Colonic mucosa (tissue), 4 donors: ENCODE measurements around the gene RASIP1. TPM values are rescaled to one million over a fixed set of nuclear protein-coding genes. Genes with fewer than 3 reads are reported as not detected.
"Not testable (repeated sequence)": the region's sequence is repeated elsewhere in the genome, so short reads cannot be mapped to it uniquely, and the experiment has no call there.

Source experiments
- DNase-seq: peaks from one replicate; pipeline ENCODE4 v3.0.0-alpha.2; 2020
- H3K27ac ChIP-seq: fragments of 200-600 bp; one replicate; pipeline ENCODE4 v1.8.0; 2021
- H3K27me3 ChIP-seq: fragments of 200-600 bp; one replicate; pipeline ENCODE4 v1.8.0; 2021
- H3K36me3 ChIP-seq: fragments of 200-600 bp; one replicate; pipeline ENCODE4 v1.8.0; 2021
- H3K4me1 ChIP-seq: fragments of 200-600 bp; one replicate; pipeline ENCODE4 v1.8.0; 2021; ENCODE audit warnings: mild to moderate bottlenecking
- H3K4me3 ChIP-seq: fragments of 200-600 bp; one replicate; pipeline ENCODE4 v1.8.0; 2021
- H3K9ac ChIP-seq, 2 donors: one replicate each; pipeline ENCODE4 v1.7.0; 2013; ENCODE audit warnings: control low read depth in 2 of 2, low read depth in 2 of 2, low read length in 2 of 2
- H3K9me3 ChIP-seq: fragments of 200-600 bp; one replicate; pipeline ENCODE4 v1.8.0; 2021
- intact Hi-C: fragments of 100-400 bp; cut with DNase I; formaldehyde crosslinking; loops from one replicate; pipeline ENCODE4 v1.14.1; 2022
- total RNA-seq, 2 donors: library from RNA; stranded (reverse); fragmentation: NEBNext Ultra II Directional in 1 of 2; extraction: Animal tissue kit (Norgen Biotek cat#: 25700) in 1 of 2; gene quantifications; one replicate each; pipeline ENCODE4 v1.2.1, GENCODE V29; 2021
- TF ChIP-seq, protein P1 (sequence below): fragments of 200-600 bp; IDR thresholded peaks from one replicate; pipeline ENCODE4 v1.8.0; 2022; ENCODE audit warnings: antibody characterized with exemption, mild to moderate bottlenecking
- donor health status: healthy.
- donor health status: DM: no; HTN: no; CAD: no.
- donor health status: DM: no; HTN: no; CAD: no.

The RASIP1 gene
- total RNA-seq, 2 donors from 2014 or later: 2.2 to 4.8 TPM

- no peak for DNase-seq
- no peaks in the 10 kb centered on the region for H3K4me1 ChIP-seq
- no peaks in the 10 kb centered on the region for H3K36me3 ChIP-seq
- TF ChIP-seq, protein P1, sequence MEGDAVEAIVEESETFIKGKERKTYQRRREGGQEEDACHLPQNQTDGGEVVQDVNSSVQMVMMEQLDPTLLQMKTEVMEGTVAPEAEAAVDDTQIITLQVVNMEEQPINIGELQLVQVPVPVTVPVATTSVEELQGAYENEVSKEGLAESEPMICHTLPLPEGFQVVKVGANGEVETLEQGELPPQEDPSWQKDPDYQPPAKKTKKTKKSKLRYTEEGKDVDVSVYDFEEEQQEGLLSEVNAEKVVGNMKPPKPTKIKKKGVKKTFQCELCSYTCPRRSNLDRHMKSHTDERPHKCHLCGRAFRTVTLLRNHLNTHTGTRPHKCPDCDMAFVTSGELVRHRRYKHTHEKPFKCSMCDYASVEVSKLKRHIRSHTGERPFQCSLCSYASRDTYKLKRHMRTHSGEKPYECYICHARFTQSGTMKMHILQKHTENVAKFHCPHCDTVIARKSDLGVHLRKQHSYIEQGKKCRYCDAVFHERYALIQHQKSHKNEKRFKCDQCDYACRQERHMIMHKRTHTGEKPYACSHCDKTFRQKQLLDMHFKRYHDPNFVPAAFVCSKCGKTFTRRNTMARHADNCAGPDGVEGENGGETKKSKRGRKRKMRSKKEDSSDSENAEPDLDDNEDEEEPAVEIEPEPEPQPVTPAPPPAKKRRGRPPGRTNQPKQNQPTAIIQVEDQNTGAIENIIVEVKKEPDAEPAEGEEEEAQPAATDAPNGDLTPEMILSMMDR: no peak
- H3K27me3 ChIP-seq: peaks cover 20% of the 10 kb centered on the region
- H3K4me3 ChIP-seq: no peak overlapping the region
- intact Hi-C loops: no loop called here
- no peaks in the 10 kb centered on the region for H3K9me3 ChIP-seq
- H3K27ac ChIP-seq: no peak overlapping the region
- H3K9ac ChIP-seq: no peak overlapping the region
These were observed 28.7 kb upstream of the RASIP1 start for GRCh38 chr19:48768994-48769713.

GRCh38 chr19:48768171-48768753, 27.9 kb upstream of the RASIP1 start:
- H3K9me3 ChIP-seq, H3K36me3 ChIP-seq, DNase-seq, H3K4me3 ChIP-seq, intact Hi-C loops, H3K9ac ChIP-seq, H3K27ac ChIP-seq, H3K4me1 ChIP-seq: not testable (repeated sequence)
- H3K27me3 ChIP-seq: peaks cover 20% of the 10 kb centered on the region

DNA sequence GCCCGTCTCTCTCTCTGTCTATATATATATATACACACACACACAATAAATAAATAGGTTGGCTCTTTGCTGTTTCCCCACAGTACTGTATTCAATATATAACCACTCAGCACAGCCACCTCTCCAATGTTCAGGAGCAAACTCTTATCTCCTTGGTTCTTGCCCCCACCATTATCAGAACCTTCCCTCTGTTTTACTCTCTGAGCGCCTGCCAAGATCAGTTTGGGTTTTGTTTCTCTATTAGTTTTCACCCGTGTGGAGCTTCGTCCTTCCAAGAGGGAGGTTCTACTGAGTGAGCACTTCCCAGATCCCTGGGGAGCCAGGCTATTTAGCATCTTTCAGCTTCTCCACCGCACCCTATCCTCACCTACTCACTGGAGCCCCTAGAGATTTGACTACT, 25.4 kb upstream of the RASIP1 start:
- intact Hi-C loops, H3K27me3 ChIP-seq, H3K36me3 ChIP-seq, DNase-seq, H3K27ac ChIP-seq, H3K4me3 ChIP-seq, H3K9me3 ChIP-seq, H3K4me1 ChIP-seq, H3K9ac ChIP-seq: not testable (repeated sequence)

GRCh38 chr19:48760504-48761205, 20.2 kb upstream of the RASIP1 start:
- Histone ChIP-seq H3K9me3 (no peaks in the 10 kb centered on the region), H3K9ac (no peak overlapping the region), H3K27ac (no peak overlapping the region), H3K36me3 (no peaks in the 10 kb centered on the region), H3K27me3 (no peaks in the 10 kb centered on the region), H3K4me3 (no peak overlapping the region), H3K4me1 (no peaks in the 10 kb centered on the region)
- DNase-seq: no peak
- TF ChIP-seq, protein P1: no peak
- intact Hi-C loops: no loop called here

DNA sequence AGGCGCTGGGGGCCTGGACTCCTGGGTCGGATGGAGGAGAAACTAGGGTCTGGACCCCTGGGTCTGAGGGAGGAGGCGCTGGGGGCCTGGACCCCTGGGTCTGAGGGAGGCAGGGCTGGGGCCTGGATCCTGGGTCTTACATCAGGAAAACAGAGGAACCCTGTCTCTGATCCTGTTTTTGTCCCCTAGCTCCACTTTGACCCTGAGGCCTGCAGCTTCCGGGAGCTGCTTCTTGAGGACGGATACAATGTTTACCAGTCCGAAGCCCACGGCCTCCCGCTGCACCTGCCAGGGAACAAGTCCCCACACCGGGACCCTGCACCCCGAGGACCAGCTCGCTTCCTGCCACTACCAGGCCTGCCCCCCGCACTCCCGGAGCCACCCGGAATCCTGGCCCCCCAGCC, 17.3 kb upstream of the RASIP1 start:
- H3K4me3 ChIP-seq: no peak overlapping the region
- intact Hi-C loops: no loop called here
- H3K4me1 ChIP-seq: peaks cover under 1% of the 10 kb centered on the region
- H3K9ac ChIP-seq: no peak overlapping the region
- H3K36me3 ChIP-seq: no peaks in the 10 kb centered on the region
- no peaks in the 10 kb centered on the region for H3K9me3 ChIP-seq
- TF ChIP-seq, protein P1: no peak
- DNase-seq: no peak
- H3K27ac ChIP-seq: no peak overlapping the region
- H3K27me3 ChIP-seq: peaks cover 7% of the 10 kb centered on the region

DNA sequence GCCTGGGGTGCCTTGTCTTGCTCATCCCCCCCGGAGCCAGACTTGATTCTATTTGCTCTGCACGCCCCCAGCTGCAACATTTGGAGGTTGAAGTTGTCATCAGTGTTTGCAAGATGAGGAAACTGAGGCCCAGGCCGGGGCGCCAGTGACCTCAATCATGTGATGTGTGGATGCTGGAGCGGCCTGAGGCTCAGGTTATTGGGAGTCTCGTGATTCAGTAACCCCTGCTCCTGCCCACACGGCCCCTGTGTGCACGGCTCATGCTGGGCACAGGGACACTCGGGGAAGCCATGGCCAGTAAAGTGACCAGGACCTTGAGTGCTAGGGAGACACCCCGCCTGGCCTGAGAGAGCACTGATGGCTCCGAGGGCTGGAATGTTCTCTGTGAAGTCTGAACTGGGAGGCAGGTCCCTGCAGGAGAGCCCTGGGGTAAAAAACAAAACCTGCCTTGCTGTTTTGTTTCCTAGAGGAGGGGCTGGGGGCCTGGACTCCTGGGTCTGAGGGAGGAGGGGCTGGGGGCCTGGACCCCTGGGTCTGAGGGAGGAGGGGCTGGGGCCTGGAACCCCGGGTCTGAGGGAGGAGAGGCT, 16.8 kb upstream of the RASIP1 start:
- Histone ChIP-seq H3K27ac (no peak overlapping the region), H3K36me3 (no peaks in the 10 kb centered on the region), H3K4me1 (peaks cover 6% of the 10 kb centered on the region), H3K4me3 (no peak overlapping the region), H3K27me3 (peaks cover 13% of the 10 kb centered on the region), H3K9ac (no peak overlapping the region), H3K9me3 (no peaks in the 10 kb centered on the region)
- TF ChIP-seq, protein P1: no peak
- DNase-seq: no peak
- intact Hi-C loops: no loop called here
